ENCODE results near the gene MVK. TPM values are rescaled to one million over a fixed set of nuclear protein-coding genes. Genes with fewer than 3 reads are reported as not detected.

Gene MVK
- polyA plus RNA-seq, 4 donors = 15.1 to 36.4 (median 16.1) TPM

GRCh38 chr12:109582636-109583035, 9.0 kb downstream of the MVK start:
- DNase-seq (no peak), FAIRE-seq (no peak)
- WGBS, 3 donors = 81 to 91% (median 84%) methylated on average over 5 of the region's 5 CpGs

GRCh38 chr12:109583733-109584132, 10.1 kb downstream of the MVK start:
- H3K36me3 ChIP-seq (ENCODE audit: control insufficient read depth in 3 of 3, insufficient read depth in 2 of 3, low read depth in 1 of 3, low read length in 3 of 3) = peaks cover 3 to 72% (median 10%) of the 10 kb centered on the region in 3 donors
- FAIRE-seq = no peak
- WGBS, 3 donors = 93 to 100% (median 94%) methylated on average over 2 of the region's 2 CpGs

More at GRCh38 chr12:109582636-109583035, 9.0 kb downstream of the MVK start:
- peaks cover 6 to 67% (median 16%) of the 10 kb centered on the region in 3 donors for H3K36me3 ChIP-seq (ENCODE audit: control insufficient read depth in 3 of 3, insufficient read depth in 2 of 3, low read depth in 1 of 3, low read length in 3 of 3)
- H3K27me3 ChIP-seq (ENCODE audit: control insufficient read depth in 3 of 3, insufficient read depth in 3 of 3, low read length in 3 of 3) = no peaks in the 10 kb centered on the region
- no peaks in the 10 kb centered on the region for H3K9me3 ChIP-seq (ENCODE audit: control insufficient read depth in 2 of 2, insufficient read depth in 1 of 2, low read depth in 1 of 2, low read length in 1 of 2)
- no peak overlapping the region for H3K27ac ChIP-seq (ENCODE audit: low read depth in 1 of 3, low read length in 2 of 3)
- H3K4me3 ChIP-seq (ENCODE audit: low read depth in 1 of 3, low read length in 3 of 3) = no peak overlapping the region
- peaks cover 0 to 10% (median 0%) of the 10 kb centered on the region in 3 donors for H3K4me1 ChIP-seq (ENCODE audit: control insufficient read depth in 3 of 3, insufficient read depth in 2 of 3, low read depth in 1 of 3, low read length in 2 of 3)

GRCh38 chr12:109586385-109587296, 13.0 kb downstream of the MVK start:
- H3K36me3 ChIP-seq (ENCODE audit: control insufficient read depth in 3 of 3, insufficient read depth in 2 of 3, low read depth in 1 of 3, low read length in 3 of 3) = peaks cover 3 to 67% (median 6%) of the 10 kb centered on the region in 3 donors
- H3K27ac ChIP-seq (ENCODE audit: low read depth in 1 of 3, low read length in 2 of 3) = peak overlapping the region in 1 of 3 donors; percentile 8
- no peak for FAIRE-seq
- H3K4me1 ChIP-seq (ENCODE audit: control insufficient read depth in 3 of 3, insufficient read depth in 2 of 3, low read depth in 1 of 3, low read length in 2 of 3) = peaks cover 0 to 21% (median 2%) of the 10 kb centered on the region in 3 donors
- H3K27me3 ChIP-seq (ENCODE audit: control insufficient read depth in 3 of 3, insufficient read depth in 3 of 3, low read length in 3 of 3) = no peaks in the 10 kb centered on the region
- peak; percentile 50 to 57 for DNase-seq
- 61 to 74% (median 69%) methylated on average over 10 of the region's 10 CpGs for WGBS, 3 donors
- H3K4me3 ChIP-seq (ENCODE audit: low read depth in 1 of 3, low read length in 3 of 3) = no peak overlapping the region
- H3K9me3 ChIP-seq (ENCODE audit: control insufficient read depth in 2 of 2, insufficient read depth in 1 of 2, low read depth in 1 of 2, low read length in 1 of 2) = no peaks in the 10 kb centered on the region

More at GRCh38 chr12:109583733-109584132, 10.1 kb downstream of the MVK start:
- H3K9me3 ChIP-seq (ENCODE audit: control insufficient read depth in 2 of 2, insufficient read depth in 1 of 2, low read depth in 1 of 2, low read length in 1 of 2) = no peaks in the 10 kb centered on the region
- no peak overlapping the region for H3K27ac ChIP-seq (ENCODE audit: low read depth in 1 of 3, low read length in 2 of 3)
- peaks cover 0 to 15% (median 2%) of the 10 kb centered on the region in 3 donors for H3K4me1 ChIP-seq (ENCODE audit: control insufficient read depth in 3 of 3, insufficient read depth in 2 of 3, low read depth in 1 of 3, low read length in 2 of 3)
- H3K27me3 ChIP-seq (ENCODE audit: control insufficient read depth in 3 of 3, insufficient read depth in 3 of 3, low read length in 3 of 3) = no peaks in the 10 kb centered on the region
- H3K4me3 ChIP-seq (ENCODE audit: low read depth in 1 of 3, low read length in 3 of 3) = no peak overlapping the region
- DNase-seq = no peak

DNA sequence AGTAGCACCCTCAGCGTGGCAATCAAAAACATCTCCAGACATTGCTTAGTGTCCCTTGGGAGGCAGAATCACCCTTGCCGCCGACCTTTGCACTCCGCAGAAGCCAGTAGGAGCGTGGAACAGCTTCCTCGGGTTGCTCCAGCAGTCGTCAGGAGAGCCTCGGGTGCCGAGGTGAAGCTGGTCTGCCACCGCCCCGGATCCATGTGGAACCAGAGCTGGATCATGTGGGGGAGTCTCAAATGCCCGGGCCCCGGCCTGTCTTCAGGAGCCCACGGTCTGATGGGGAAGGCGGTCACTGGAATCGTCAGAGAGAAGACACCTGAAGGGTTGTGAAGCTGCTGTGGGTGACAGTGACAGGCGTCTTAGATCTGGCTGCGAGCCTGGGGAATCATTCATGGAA, 14.3 kb downstream of the MVK start:
- WGBS, 3 donors = 94 to 95% (median 94%) methylated on average over 18 of the region's 18 CpGs
- DNase-seq = no peak
- no peak for FAIRE-seq
- H3K4me3 ChIP-seq (ENCODE audit: low read depth in 1 of 3, low read length in 3 of 3) = no peak overlapping the region
- H3K9me3 ChIP-seq (ENCODE audit: control insufficient read depth in 2 of 2, insufficient read depth in 1 of 2, low read depth in 1 of 2, low read length in 1 of 2) = no peaks in the 10 kb centered on the region
- no peaks in the 10 kb centered on the region for H3K27me3 ChIP-seq (ENCODE audit: control insufficient read depth in 3 of 3, insufficient read depth in 3 of 3, low read length in 3 of 3)
- H3K27ac ChIP-seq (ENCODE audit: low read depth in 1 of 3, low read length in 2 of 3) = no peak overlapping the region
- peaks cover 0 to 21% (median 2%) of the 10 kb centered on the region in 3 donors for H3K4me1 ChIP-seq (ENCODE audit: control insufficient read depth in 3 of 3, insufficient read depth in 2 of 3, low read depth in 1 of 3, low read length in 2 of 3)
- peaks cover 0 to 72% (median 3%) of the 10 kb centered on the region in 3 donors for H3K36me3 ChIP-seq (ENCODE audit: control insufficient read depth in 3 of 3, insufficient read depth in 2 of 3, low read depth in 1 of 3, low read length in 3 of 3)

DNA sequence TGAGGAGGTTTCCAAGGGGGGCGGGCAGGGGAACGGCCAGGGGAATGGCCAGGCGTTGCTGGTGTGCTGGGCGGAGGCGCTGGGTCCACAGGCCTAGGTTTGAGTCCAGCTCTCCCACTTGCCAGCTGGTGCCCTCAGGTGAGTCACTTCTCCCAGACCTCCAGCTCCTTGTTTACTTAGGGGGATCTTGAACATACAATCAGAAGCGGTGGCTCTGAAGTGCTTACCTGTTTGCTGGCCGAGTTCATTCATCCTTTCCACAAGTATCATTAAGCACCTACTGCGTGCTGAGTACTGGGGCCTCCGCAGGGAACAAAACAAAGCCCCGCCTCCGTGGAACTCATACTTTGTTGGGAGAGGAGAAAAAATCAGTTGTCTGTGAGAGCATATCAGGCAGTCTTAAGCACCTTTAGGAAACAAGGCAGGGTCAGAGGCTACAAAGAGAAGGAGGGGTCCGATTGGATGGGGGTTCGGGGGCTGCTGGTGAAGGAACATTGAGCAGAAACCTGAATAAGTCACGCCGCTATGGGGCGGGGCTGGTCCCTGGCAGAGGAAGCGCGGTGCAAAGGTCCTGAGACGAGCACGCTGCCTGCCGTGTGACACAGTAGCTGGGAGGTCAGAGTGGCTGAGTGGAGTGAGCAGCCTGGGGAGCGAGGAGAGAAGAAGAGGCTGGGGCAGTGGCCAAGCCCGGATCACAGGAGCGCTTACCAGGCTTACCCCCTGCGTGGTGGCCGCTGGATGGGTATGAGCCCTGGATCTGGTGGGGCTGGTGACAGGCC, 15.1 kb downstream of the MVK start:
- H3K4me3 ChIP-seq (ENCODE audit: low read depth in 1 of 3, low read length in 3 of 3) = no peak overlapping the region
- no peaks in the 10 kb centered on the region for H3K9me3 ChIP-seq (ENCODE audit: control insufficient read depth in 2 of 2, insufficient read depth in 1 of 2, low read depth in 1 of 2, low read length in 1 of 2)
- H3K27me3 ChIP-seq (ENCODE audit: control insufficient read depth in 3 of 3, insufficient read depth in 3 of 3, low read length in 3 of 3) = no peaks in the 10 kb centered on the region
- H3K36me3 ChIP-seq (ENCODE audit: control insufficient read depth in 3 of 3, insufficient read depth in 2 of 3, low read depth in 1 of 3, low read length in 3 of 3) = peaks cover 0 to 77% (median 3%) of the 10 kb centered on the region in 3 donors
- H3K4me1 ChIP-seq (ENCODE audit: control insufficient read depth in 3 of 3, insufficient read depth in 2 of 3, low read depth in 1 of 3, low read length in 2 of 3) = peaks cover 0 to 21% (median 2%) of the 10 kb centered on the region in 3 donors
- no peak for FAIRE-seq
- WGBS, 3 donors = 49 to 77% (median 66%) methylated on average over 25 to 26 of the region's 26 CpGs
- peak overlapping the region in 1 of 3 donors; percentile 13 for H3K27ac ChIP-seq (ENCODE audit: low read depth in 1 of 3, low read length in 2 of 3)
- DNase-seq = peak; percentile 73 to 84

GRCh38 chr12:109589240-109589590, 15.6 kb downstream of the MVK start:
- no peak overlapping the region for H3K4me3 ChIP-seq (ENCODE audit: low read depth in 1 of 3, low read length in 3 of 3)
- peaks cover 0 to 21% (median 2%) of the 10 kb centered on the region in 3 donors for H3K4me1 ChIP-seq (ENCODE audit: control insufficient read depth in 3 of 3, insufficient read depth in 2 of 3, low read depth in 1 of 3, low read length in 2 of 3)
- FAIRE-seq = no peak
- H3K36me3 ChIP-seq (ENCODE audit: control insufficient read depth in 3 of 3, insufficient read depth in 2 of 3, low read depth in 1 of 3, low read length in 3 of 3) = peaks cover 0 to 77% (median 3%) of the 10 kb centered on the region in 3 donors
- no peak for DNase-seq
- peak overlapping the region in 1 of 3 donors; percentile 13 for H3K27ac ChIP-seq (ENCODE audit: low read depth in 1 of 3, low read length in 2 of 3)
- H3K27me3 ChIP-seq (ENCODE audit: control insufficient read depth in 3 of 3, insufficient read depth in 3 of 3, low read length in 3 of 3) = no peaks in the 10 kb centered on the region
- 81 to 93% (median 90%) methylated on average over 7 of the region's 7 CpGs for WGBS, 3 donors
- no peaks in the 10 kb centered on the region for H3K9me3 ChIP-seq (ENCODE audit: control insufficient read depth in 2 of 2, insufficient read depth in 1 of 2, low read depth in 1 of 2, low read length in 1 of 2)

DNA sequence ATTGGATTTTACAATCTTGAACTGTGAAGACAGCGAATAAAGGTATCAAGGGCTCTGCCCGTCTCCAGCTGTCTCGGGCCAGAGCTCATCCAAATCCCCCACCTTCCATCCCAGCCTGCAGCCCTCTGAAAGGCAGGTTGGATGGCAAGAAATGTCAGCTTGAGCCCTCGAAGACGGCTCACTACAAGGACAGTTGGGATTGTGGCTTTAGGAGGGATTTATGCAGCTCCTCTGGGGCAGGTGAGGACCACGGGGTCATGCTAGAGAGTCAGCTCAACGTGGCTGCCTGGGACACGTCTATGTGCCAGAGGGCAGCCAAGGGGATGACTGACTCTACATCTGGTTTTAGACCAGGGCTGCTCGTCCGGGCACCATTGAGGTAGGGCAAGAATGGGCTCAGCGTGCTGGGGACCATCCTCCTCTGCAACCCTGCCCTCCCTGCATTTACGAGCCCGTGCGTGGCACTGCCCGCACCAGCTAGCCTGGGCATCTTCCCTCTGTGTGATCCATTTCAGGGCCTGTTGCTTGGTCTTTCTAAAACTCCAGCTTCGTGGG, 16.2 kb downstream of the MVK start:
- 92 to 96% (median 96%) methylated on average over 16 of the region's 16 CpGs for WGBS, 3 donors
- no peak overlapping the region for H3K27ac ChIP-seq (ENCODE audit: low read depth in 1 of 3, low read length in 2 of 3)
- H3K9me3 ChIP-seq (ENCODE audit: control insufficient read depth in 2 of 2, insufficient read depth in 1 of 2, low read depth in 1 of 2, low read length in 1 of 2) = no peaks in the 10 kb centered on the region
- no peaks in the 10 kb centered on the region for H3K27me3 ChIP-seq (ENCODE audit: control insufficient read depth in 3 of 3, insufficient read depth in 3 of 3, low read length in 3 of 3)
- peaks cover 0 to 21% (median 2%) of the 10 kb centered on the region in 3 donors for H3K4me1 ChIP-seq (ENCODE audit: control insufficient read depth in 3 of 3, insufficient read depth in 2 of 3, low read depth in 1 of 3, low read length in 2 of 3)
- DNase-seq = no peak
- no peak for FAIRE-seq
- peaks cover 3 to 77% (median 3%) of the 10 kb centered on the region in 3 donors for H3K36me3 ChIP-seq (ENCODE audit: control insufficient read depth in 3 of 3, insufficient read depth in 2 of 3, low read depth in 1 of 3, low read length in 3 of 3)
- H3K4me3 ChIP-seq (ENCODE audit: low read depth in 1 of 3, low read length in 3 of 3) = no peak overlapping the region

DNA sequence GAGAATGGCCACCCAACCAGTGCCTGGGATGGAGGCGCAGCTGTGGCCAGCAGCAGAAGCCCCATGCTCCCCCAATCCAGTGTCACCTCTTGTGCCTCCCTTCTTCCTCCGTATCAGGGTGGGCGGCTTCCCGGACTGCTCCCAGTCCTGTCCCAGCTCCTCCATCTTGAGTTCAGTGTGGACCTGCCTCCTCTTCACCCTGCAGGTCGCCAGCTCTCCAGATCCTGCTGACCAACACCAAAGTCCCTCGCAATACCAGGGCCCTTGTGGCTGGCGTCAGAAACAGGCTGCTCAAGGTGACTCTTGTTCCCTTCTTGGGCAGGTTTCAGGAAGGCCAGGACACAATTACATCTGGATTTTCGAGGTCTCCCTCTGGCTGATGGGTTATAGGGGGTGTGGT, 17.0 kb downstream of the MVK start:
- H3K36me3 ChIP-seq (ENCODE audit: control insufficient read depth in 3 of 3, insufficient read depth in 2 of 3, low read depth in 1 of 3, low read length in 3 of 3) = peaks cover 3 to 79% (median 5%) of the 10 kb centered on the region in 3 donors
- H3K4me1 ChIP-seq (ENCODE audit: control insufficient read depth in 3 of 3, insufficient read depth in 2 of 3, low read depth in 1 of 3, low read length in 2 of 3) = peaks cover 0 to 21% (median 2%) of the 10 kb centered on the region in 3 donors
- FAIRE-seq = no peak
- WGBS, 3 donors = 90 to 94% (median 93%) methylated on average over 8 of the region's 8 CpGs
- no peak for DNase-seq
- no peaks in the 10 kb centered on the region for H3K27me3 ChIP-seq (ENCODE audit: control insufficient read depth in 3 of 3, insufficient read depth in 3 of 3, low read length in 3 of 3)
- no peak overlapping the region for H3K4me3 ChIP-seq (ENCODE audit: low read depth in 1 of 3, low read length in 3 of 3)
- no peaks in the 10 kb centered on the region for H3K9me3 ChIP-seq (ENCODE audit: control insufficient read depth in 2 of 2, insufficient read depth in 1 of 2, low read depth in 1 of 2, low read length in 1 of 2)
- H3K27ac ChIP-seq (ENCODE audit: low read depth in 1 of 3, low read length in 2 of 3) = no peak overlapping the region
